Liver (tissue), 3 donors: ENCODE measurements around the gene TSEN2.
"Not testable (repeated sequence)": the region's sequence is repeated elsewhere in the genome, so short reads cannot be mapped to it uniquely, and the experiment has no call there.

ENCODE experiments used
- EGR1 ChIP-seq, 2 donors: IDR thresholded peaks; 2 replicates each; pipeline ENCODE4 v1.6.1; 2016 to 2018; ENCODE audit warnings: antibody characterized with exemption in 2 of 2, low read depth in 2 of 2
- FOXA2 ChIP-seq: IDR thresholded peaks from 2 replicates; pipeline ENCODE4 v1.6.1; 2016; ENCODE audit warnings: antibody characterized with exemption
- JUND ChIP-seq, 2 donors: IDR thresholded peaks; 2 replicates each; pipeline ENCODE4 v1.6.1; 2016; ENCODE audit warnings: antibody characterized with exemption in 2 of 2
- MAX ChIP-seq: IDR thresholded peaks from 2 replicates; pipeline ENCODE4 v1.6.1; 2016; ENCODE audit warnings: antibody characterized with exemption
- RAD21 ChIP-seq, 2 donors: IDR thresholded peaks; 2 replicates each; pipeline ENCODE4 v1.6.1; 2016; ENCODE audit warnings: antibody characterized with exemption in 2 of 2, mild to moderate bottlenecking in 2 of 2
- SP1 ChIP-seq: IDR thresholded peaks from 2 replicates; pipeline ENCODE4 v1.6.1; 2018; ENCODE audit warnings: antibody characterized with exemption, mild to moderate bottlenecking
- TAF1 ChIP-seq: conservative IDR thresholded peaks from 2 replicates; pipeline ENCODE4 v1.6.1; 2016; ENCODE audit warnings: antibody characterized with exemption, mild to moderate bottlenecking
- YY1 ChIP-seq: IDR thresholded peaks from 2 replicates; pipeline ENCODE4 v1.6.1; 2016; ENCODE audit warnings: antibody characterized with exemption, mild to moderate bottlenecking
- ZBTB33 ChIP-seq: IDR thresholded peaks from 2 replicates; pipeline ENCODE4 v1.6.1; 2016; ENCODE audit warnings: antibody characterized with exemption
- TF ChIP-seq, protein P1 (sequence below): fragments of 150-350 bp; IDR thresholded peaks from 2 replicates; pipeline ENCODE4 v1.5.1; 2017; ENCODE audit warnings: improper control_type of control experiment, low read depth, low read length; ENCODE audit not compliant: missing input control
- TF ChIP-seq, protein P2 (sequence below): IDR thresholded peaks from 2 replicates; pipeline ENCODE4 v1.6.1; 2016; ENCODE audit warnings: antibody characterized with exemption, mild to moderate bottlenecking
- donor health status: healthy.
- donor health status: healthy.

- TF ChIP-seq, protein P1, sequence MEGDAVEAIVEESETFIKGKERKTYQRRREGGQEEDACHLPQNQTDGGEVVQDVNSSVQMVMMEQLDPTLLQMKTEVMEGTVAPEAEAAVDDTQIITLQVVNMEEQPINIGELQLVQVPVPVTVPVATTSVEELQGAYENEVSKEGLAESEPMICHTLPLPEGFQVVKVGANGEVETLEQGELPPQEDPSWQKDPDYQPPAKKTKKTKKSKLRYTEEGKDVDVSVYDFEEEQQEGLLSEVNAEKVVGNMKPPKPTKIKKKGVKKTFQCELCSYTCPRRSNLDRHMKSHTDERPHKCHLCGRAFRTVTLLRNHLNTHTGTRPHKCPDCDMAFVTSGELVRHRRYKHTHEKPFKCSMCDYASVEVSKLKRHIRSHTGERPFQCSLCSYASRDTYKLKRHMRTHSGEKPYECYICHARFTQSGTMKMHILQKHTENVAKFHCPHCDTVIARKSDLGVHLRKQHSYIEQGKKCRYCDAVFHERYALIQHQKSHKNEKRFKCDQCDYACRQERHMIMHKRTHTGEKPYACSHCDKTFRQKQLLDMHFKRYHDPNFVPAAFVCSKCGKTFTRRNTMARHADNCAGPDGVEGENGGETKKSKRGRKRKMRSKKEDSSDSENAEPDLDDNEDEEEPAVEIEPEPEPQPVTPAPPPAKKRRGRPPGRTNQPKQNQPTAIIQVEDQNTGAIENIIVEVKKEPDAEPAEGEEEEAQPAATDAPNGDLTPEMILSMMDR: not testable (repeated sequence)
- TF ChIP-seq FOXA2; ZBTB33; RAD21 (IDR thresholded peaks at IDR 0.05); MAX; YY1; JUND (IDR thresholded peaks at IDR 0.05); SP1; TAF1; EGR1 (IDR thresholded peaks at IDR 0.05; ENCODE audit: low read depth in 2 of 2): not testable (repeated sequence)
- TF ChIP-seq, protein P2, sequence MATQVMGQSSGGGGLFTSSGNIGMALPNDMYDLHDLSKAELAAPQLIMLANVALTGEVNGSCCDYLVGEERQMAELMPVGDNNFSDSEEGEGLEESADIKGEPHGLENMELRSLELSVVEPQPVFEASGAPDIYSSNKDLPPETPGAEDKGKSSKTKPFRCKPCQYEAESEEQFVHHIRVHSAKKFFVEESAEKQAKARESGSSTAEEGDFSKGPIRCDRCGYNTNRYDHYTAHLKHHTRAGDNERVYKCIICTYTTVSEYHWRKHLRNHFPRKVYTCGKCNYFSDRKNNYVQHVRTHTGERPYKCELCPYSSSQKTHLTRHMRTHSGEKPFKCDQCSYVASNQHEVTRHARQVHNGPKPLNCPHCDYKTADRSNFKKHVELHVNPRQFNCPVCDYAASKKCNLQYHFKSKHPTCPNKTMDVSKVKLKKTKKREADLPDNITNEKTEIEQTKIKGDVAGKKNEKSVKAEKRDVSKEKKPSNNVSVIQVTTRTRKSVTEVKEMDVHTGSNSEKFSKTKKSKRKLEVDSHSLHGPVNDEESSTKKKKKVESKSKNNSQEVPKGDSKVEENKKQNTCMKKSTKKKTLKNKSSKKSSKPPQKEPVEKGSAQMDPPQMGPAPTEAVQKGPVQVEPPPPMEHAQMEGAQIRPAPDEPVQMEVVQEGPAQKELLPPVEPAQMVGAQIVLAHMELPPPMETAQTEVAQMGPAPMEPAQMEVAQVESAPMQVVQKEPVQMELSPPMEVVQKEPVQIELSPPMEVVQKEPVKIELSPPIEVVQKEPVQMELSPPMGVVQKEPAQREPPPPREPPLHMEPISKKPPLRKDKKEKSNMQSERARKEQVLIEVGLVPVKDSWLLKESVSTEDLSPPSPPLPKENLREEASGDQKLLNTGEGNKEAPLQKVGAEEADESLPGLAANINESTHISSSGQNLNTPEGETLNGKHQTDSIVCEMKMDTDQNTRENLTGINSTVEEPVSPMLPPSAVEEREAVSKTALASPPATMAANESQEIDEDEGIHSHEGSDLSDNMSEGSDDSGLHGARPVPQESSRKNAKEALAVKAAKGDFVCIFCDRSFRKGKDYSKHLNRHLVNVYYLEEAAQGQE: not testable (repeated sequence)
These were observed 26.9 kb upstream of the TSEN2 start for GRCh38 chr3:12457380-12457779.
